ENCODE measurements around the gene PPM1H.

DNA sequence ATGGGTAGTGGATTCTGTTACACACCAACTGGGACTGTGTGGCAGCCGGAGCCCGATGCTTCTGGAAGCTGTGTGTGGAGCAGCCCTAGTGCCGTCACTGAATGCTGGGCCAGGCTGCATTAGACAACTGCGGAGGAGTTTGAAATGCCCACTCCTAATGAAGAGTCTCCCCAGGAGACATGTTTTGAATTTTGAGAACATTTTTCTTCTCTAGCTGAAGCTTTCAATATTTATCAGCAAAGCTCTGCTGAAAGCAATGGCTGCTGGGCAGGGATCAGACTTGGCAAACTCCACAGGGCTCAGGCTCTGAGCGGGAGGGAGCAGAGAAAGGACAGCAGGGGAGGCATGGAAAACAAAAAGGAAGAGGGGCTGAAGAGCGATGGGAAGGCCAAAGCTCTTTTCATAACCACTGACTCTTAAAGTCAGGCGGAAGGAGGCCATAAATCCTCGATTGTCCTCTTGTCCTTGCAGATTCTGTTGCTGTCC is 279.2 kb downstream of the PPM1H start:
- TF ChIP-seq, protein P1, sequence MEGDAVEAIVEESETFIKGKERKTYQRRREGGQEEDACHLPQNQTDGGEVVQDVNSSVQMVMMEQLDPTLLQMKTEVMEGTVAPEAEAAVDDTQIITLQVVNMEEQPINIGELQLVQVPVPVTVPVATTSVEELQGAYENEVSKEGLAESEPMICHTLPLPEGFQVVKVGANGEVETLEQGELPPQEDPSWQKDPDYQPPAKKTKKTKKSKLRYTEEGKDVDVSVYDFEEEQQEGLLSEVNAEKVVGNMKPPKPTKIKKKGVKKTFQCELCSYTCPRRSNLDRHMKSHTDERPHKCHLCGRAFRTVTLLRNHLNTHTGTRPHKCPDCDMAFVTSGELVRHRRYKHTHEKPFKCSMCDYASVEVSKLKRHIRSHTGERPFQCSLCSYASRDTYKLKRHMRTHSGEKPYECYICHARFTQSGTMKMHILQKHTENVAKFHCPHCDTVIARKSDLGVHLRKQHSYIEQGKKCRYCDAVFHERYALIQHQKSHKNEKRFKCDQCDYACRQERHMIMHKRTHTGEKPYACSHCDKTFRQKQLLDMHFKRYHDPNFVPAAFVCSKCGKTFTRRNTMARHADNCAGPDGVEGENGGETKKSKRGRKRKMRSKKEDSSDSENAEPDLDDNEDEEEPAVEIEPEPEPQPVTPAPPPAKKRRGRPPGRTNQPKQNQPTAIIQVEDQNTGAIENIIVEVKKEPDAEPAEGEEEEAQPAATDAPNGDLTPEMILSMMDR (conservative IDR thresholded peaks at IDR 0.05; ENCODE audit: low read length) = no peak
- TF ChIP-seq EZH2phosphoT487 (IDR thresholded peaks at IDR 0.05; ENCODE audit: borderline replicate concordance) = no peak

All from Loucy (cell line).